ENCODE measurements around the gene GBX1. TPM values are rescaled to one million over a fixed set of nuclear protein-coding genes. Genes with fewer than 3 reads are reported as not detected.

The GBX1 gene
- total RNA-seq, 1 experiment from 2014 or later: not detected

GRCh38 chr7:151121380-151122170 is 45.9 kb downstream of the GBX1 start:
- Mint-ChIP-seq H3K9me3 (no peaks in the 10 kb centered on the region), H3K4me1 (peaks cover 24% of the 10 kb centered on the region), H3K27me3 (ENCODE audit: low read depth) (peaks cover 5% of the 10 kb centered on the region; the same call in 1 of the 2 replicates), H3K4me3 (no peak overlapping the region), H3K36me3 (peaks cover 32% of the 10 kb centered on the region), H3K27ac (peak overlapping the region; percentile 74)
- ATAC-seq (no peak), DNase-seq (ENCODE audit: low spot score) (no peak)
- no peak for TF ChIP-seq IRF2 (CRISPR knock-in tag; IDR thresholded peaks at IDR 0.05; ENCODE audit: borderline replicate concordance, low read depth)
- no peak for TF ChIP-seq EMX1 (CRISPR knock-in tag; IDR thresholded peaks at IDR 0.05)
- TF ChIP-seq SOX15 (CRISPR knock-in tag; IDR thresholded peaks at IDR 0.05): no peak
- TF ChIP-seq ERG (CRISPR knock-in tag; IDR thresholded peaks at IDR 0.05): no peak
- TF ChIP-seq, protein P1, sequence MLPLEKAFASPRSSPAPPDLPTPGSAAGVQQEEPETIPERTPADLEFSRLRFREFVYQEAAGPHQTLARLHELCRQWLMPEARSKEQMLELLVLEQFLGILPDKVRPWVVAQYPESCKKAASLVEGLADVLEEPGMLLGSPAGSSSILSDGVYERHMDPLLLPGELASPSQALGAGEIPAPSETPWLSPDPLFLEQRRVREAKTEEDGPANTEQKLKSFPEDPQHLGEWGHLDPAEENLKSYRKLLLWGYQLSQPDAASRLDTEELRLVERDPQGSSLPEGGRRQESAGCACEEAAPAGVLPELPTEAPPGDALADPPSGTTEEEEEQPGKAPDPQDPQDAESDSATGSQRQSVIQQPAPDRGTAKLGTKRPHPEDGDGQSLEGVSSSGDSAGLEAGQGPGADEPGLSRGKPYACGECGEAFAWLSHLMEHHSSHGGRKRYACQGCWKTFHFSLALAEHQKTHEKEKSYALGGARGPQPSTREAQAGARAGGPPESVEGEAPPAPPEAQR (CRISPR knock-in tag; IDR thresholded peaks at IDR 0.05): no peak
- no peak for TF ChIP-seq TCF7 (CRISPR knock-in tag; IDR thresholded peaks at IDR 0.05; ENCODE audit: low read depth)
- POLR2A ChIA-PET: interaction anchor here (0.6 kb wide), 1 partner anchor 183 kb away, joined by 3 read pairs; no protein-coding TSS in a partner anchor
- CTCF ChIA-PET: interaction anchor here (1.0 to 1.9 kb wide), 2 partner anchors 11 to 17 kb away, joined by 3 to 7 read pairs; no protein-coding TSS in a partner anchor

DNA sequence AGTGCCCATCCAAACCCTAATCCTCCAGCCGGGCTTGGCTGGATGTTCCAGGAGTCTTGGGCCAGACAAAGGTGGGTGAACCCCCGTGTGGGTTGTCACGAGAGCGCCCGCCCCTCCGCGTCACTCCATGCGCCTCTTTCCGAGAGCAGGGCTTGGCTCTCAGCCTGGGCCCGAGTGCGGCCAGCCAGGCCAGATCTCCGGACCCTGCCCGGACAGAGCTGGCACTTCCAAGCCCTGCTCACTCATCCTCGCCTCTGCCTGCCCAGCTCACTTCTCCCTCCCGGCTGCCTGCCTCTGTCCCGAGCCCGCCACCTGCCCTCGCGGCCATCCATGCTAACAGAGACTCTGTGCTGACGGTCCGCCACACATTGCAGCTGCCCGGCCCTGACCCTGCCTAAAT is 46.6 kb downstream of the GBX1 start:
- H3K36me3 Mint-ChIP-seq: peaks cover 32% of the 10 kb centered on the region
- no peak for TF ChIP-seq OVOL2 (CRISPR knock-in tag; IDR thresholded peaks at IDR 0.05; ENCODE audit: borderline replicate concordance)
- no peak for TF ChIP-seq SOX15 (CRISPR knock-in tag; IDR thresholded peaks at IDR 0.05)
- no peak for TF ChIP-seq ZNF532 (CRISPR knock-in tag; IDR thresholded peaks at IDR 0.05; ENCODE audit: borderline replicate concordance)
- TF ChIP-seq, protein P2, sequence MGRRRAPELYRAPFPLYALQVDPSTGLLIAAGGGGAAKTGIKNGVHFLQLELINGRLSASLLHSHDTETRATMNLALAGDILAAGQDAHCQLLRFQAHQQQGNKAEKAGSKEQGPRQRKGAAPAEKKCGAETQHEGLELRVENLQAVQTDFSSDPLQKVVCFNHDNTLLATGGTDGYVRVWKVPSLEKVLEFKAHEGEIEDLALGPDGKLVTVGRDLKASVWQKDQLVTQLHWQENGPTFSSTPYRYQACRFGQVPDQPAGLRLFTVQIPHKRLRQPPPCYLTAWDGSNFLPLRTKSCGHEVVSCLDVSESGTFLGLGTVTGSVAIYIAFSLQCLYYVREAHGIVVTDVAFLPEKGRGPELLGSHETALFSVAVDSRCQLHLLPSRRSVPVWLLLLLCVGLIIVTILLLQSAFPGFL (CRISPR knock-in tag; IDR thresholded peaks at IDR 0.05; ENCODE audit: borderline replicate concordance): no peak
- TF ChIP-seq SMAD4 (CRISPR knock-in tag; IDR thresholded peaks at IDR 0.05): no peak
- TF ChIP-seq, protein P3, sequence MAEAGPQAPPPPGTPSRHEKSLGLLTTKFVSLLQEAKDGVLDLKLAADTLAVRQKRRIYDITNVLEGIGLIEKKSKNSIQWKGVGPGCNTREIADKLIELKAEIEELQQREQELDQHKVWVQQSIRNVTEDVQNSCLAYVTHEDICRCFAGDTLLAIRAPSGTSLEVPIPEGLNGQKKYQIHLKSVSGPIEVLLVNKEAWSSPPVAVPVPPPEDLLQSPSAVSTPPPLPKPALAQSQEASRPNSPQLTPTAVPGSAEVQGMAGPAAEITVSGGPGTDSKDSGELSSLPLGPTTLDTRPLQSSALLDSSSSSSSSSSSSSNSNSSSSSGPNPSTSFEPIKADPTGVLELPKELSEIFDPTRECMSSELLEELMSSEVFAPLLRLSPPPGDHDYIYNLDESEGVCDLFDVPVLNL (CRISPR knock-in tag; IDR thresholded peaks at IDR 0.05; ENCODE audit: borderline replicate concordance, low read depth): no peak
- TF ChIP-seq HMGXB4 (CRISPR knock-in tag; IDR thresholded peaks at IDR 0.05): no peak
- TF ChIP-seq E2F5 (CRISPR knock-in tag; IDR thresholded peaks at IDR 0.05): no peak
- no peak for TF ChIP-seq ELF4 (CRISPR knock-in tag; IDR thresholded peaks at IDR 0.05; ENCODE audit: low read depth)
- no peak for TF ChIP-seq GABPB1 (CRISPR knock-in tag; IDR thresholded peaks at IDR 0.05)
- TF ChIP-seq, protein P4, sequence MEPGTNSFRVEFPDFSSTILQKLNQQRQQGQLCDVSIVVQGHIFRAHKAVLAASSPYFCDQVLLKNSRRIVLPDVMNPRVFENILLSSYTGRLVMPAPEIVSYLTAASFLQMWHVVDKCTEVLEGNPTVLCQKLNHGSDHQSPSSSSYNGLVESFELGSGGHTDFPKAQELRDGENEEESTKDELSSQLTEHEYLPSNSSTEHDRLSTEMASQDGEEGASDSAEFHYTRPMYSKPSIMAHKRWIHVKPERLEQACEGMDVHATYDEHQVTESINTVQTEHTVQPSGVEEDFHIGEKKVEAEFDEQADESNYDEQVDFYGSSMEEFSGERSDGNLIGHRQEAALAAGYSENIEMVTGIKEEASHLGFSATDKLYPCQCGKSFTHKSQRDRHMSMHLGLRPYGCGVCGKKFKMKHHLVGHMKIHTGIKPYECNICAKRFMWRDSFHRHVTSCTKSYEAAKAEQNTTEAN (CRISPR knock-in tag; IDR thresholded peaks at IDR 0.05): no peak
- TF ChIP-seq USF1 (CRISPR knock-in tag; IDR thresholded peaks at IDR 0.05): no peak
- no peak for TF ChIP-seq KAT7 (CRISPR knock-in tag; IDR thresholded peaks at IDR 0.05; ENCODE audit: borderline replicate concordance)

More for the DNA sequence above, 46.6 kb downstream of the GBX1 start:
- Mint-ChIP-seq H3K4me3 (no peak overlapping the region), H3K27me3 (ENCODE audit: low read depth) (peaks cover 7% of the 10 kb centered on the region), H3K4me1 (peaks cover 23% of the 10 kb centered on the region), H3K9me3 (no peaks in the 10 kb centered on the region), H3K27ac (no peak overlapping the region)
- no peak for DNase-seq (ENCODE audit: low spot score)
- ChIA-PET POLR2A (no interaction called here), CTCF (interaction anchor here (0.6 to 1.9 kb wide), 5 partner anchors 10 to 111 kb away, joined by 3 to 7 read pairs (median 3); partner anchors contain the start of gene FASTK)
- ATAC-seq: no peak
